IMR-90 (cell line): ENCODE data around the gene PCCB. TPM values are rescaled to one million over a fixed set of nuclear protein-coding genes. Genes with fewer than 3 reads are reported as not detected.

Experiments
- ATAC-seq: fragments of 200-7000 bp; cut with Tn5 transposase; 2 replicates; pipeline ENCODE4 v1.9.1; 2020; ENCODE audit warnings: low read depth, mild to moderate bottlenecking, moderate library complexity
- BruUV-seq: library from RNA; stranded (reverse); fragments of 400-500 nt; replicated peaks from 2 replicates; lab custom pipeline; 2021; lab: Mats Ljungman, UMichigan
- CTCF ChIA-PET: fragments of 300-600 bp; formaldehyde crosslinking; extraction: SDS; loops from one replicate; lab custom pipeline; 2021; ENCODE audit warnings: antibody characterized with exemption; lab: Yijun Ruan, JAX
- POLR2A ChIA-PET: fragments of 300-600 bp; sonication (Branson Sonifier 250); formaldehyde crosslinking; loops from one replicate; lab custom pipeline; 2022; ENCODE audit warnings: antibody characterized with exemption; ENCODE audit not compliant: unreplicated experiment; lab: Charles Lee
- DNase-seq: peaks from one replicate; pipeline ENCODE4 v3.0.0; 2013
- H2AFZ ChIP-seq: replicated peaks from 2 replicates; pipeline ENCODE3; 2013; ENCODE audit warnings: low read length, mild to moderate bottlenecking; ENCODE audit not compliant: poor library complexity
- H2AK5ac ChIP-seq: 2 replicates; pipeline ENCODE4 v1.6.1; 2013; ENCODE audit warnings: low read depth, low read length, inconsistent platforms
- H2AK9ac ChIP-seq: replicated peaks from 2 replicates; pipeline ENCODE3; 2013; ENCODE audit warnings: mild to moderate bottlenecking, low read depth, low read length, moderate library complexity; ENCODE audit not compliant: poor library complexity
- H2BK120ac ChIP-seq: 2 replicates; pipeline ENCODE4 v1.6.1; 2013; ENCODE audit warnings: low read depth, low read length, inconsistent platforms
- H2BK15ac ChIP-seq: 3 replicates; pipeline ENCODE4 v1.6.1; 2013; ENCODE audit warnings: low read depth, low read length, inconsistent platforms
- H2BK20ac ChIP-seq: 2 replicates; pipeline ENCODE4 v1.6.1; 2013; ENCODE audit warnings: low read depth, mild to moderate bottlenecking, inconsistent platforms, low read length, moderate library complexity
- H2BK5ac ChIP-seq: 2 replicates; pipeline ENCODE4 v1.6.1; 2013; ENCODE audit warnings: mild to moderate bottlenecking, low read depth, low read length, inconsistent platforms; ENCODE audit not compliant: poor library complexity, severe bottlenecking
- H3K14ac ChIP-seq: replicated peaks from 2 replicates; pipeline ENCODE4 v1.6.1; 2013; ENCODE audit warnings: low read depth, low read length, inconsistent platforms
- H3K18ac ChIP-seq: 2 replicates; pipeline ENCODE4 v1.6.1; 2013; ENCODE audit warnings: low read depth, low read length, control low read depth
- H3K23ac ChIP-seq: 2 replicates; pipeline ENCODE4 v1.6.1; 2013; ENCODE audit warnings: low read depth, low read length, inconsistent platforms
- H3K27ac ChIP-seq: 2 replicates; pipeline ENCODE4 v1.5.1; 2013; ENCODE audit warnings: mild to moderate bottlenecking, control low read depth, low read length; ENCODE audit not compliant: insufficient read depth
- H3K27me3 ChIP-seq: 2 replicates; pipeline ENCODE4 v1.6.1; 2013; ENCODE audit warnings: low read length; ENCODE audit not compliant: control insufficient read depth, insufficient read depth
- H3K36me3 ChIP-seq: 2 replicates; pipeline ENCODE4 v1.6.1; 2013; ENCODE audit warnings: low read length, mixed read lengths; ENCODE audit not compliant: control insufficient read depth, insufficient read depth
- H3K4ac ChIP-seq: 2 replicates; pipeline ENCODE4 v1.6.1; 2013; ENCODE audit warnings: low read depth, low read length, inconsistent platforms
- H3K4me1 ChIP-seq: 2 replicates; pipeline ENCODE4 v1.6.1; 2013; ENCODE audit warnings: low read length, mixed read lengths; ENCODE audit not compliant: control insufficient read depth, insufficient read depth
- H3K4me2 ChIP-seq: 2 replicates; pipeline ENCODE4 v1.6.1; 2013; ENCODE audit warnings: low read depth, mild to moderate bottlenecking, control low read depth, low read length, moderate library complexity
- H3K4me3 ChIP-seq: 2 replicates; pipeline ENCODE4 v1.5.1; 2013; ENCODE audit warnings: low read depth, mild to moderate bottlenecking, control low read depth, low read length, moderate library complexity; ENCODE audit not compliant: insufficient read depth
- H3K56ac ChIP-seq: 2 replicates; pipeline ENCODE4 v1.6.1; 2013; ENCODE audit warnings: low read length, inconsistent platforms; ENCODE audit not compliant: insufficient read depth; ENCODE audit errors: extremely low read depth
- H3K79me1 ChIP-seq, 2 experiments: 2 replicates each; pipeline ENCODE4 v1.6.1; 2013; ENCODE audit warnings: low read length in 2 of 2, inconsistent platforms in 1 of 2, low read depth in 1 of 2
- H3K9ac ChIP-seq: 2 replicates; pipeline ENCODE4 v1.6.1; 2013; ENCODE audit warnings: low read depth, low read length, control low read depth
- H3K9me1 ChIP-seq: 2 replicates; pipeline ENCODE4 v1.6.1; 2013; ENCODE audit warnings: low read length, inconsistent platforms; ENCODE audit not compliant: insufficient read depth
- H3K9me3 ChIP-seq: 2 replicates; pipeline ENCODE4 v1.6.1; 2013; ENCODE audit warnings: low read length; ENCODE audit not compliant: control insufficient read depth, insufficient read depth
- H4K20me1 ChIP-seq: 2 replicates; pipeline ENCODE4 v1.6.1; 2013; ENCODE audit warnings: low read length, inconsistent platforms; ENCODE audit not compliant: insufficient read depth
- H4K5ac ChIP-seq: 2 replicates; pipeline ENCODE4 v1.6.1; 2013; ENCODE audit warnings: mild to moderate bottlenecking, low read depth, low read length, control low read depth
- H4K8ac ChIP-seq, 2 experiments: 2 replicates each; pipeline ENCODE4 v1.6.1; 2013; ENCODE audit warnings: low read depth in 2 of 2, low read length in 2 of 2, control low read depth in 1 of 2, inconsistent platforms in 1 of 2
- H4K91ac ChIP-seq: 2 replicates; pipeline ENCODE4 v1.6.1; 2013; ENCODE audit warnings: low read depth, low read length, inconsistent platforms; ENCODE audit not compliant: insufficient read depth
- CEBPB ChIP-seq: IDR thresholded peaks from 2 replicates; pipeline ENCODE4 v1.6.1; 2012; ENCODE audit warnings: low read depth, low read length, improper control_type of control experiment
- CHD1 ChIP-seq: IDR thresholded peaks from 2 replicates; pipeline ENCODE4 v1.6.1; 2012; ENCODE audit warnings: low read depth, low read length, improper control_type of control experiment
- FOS ChIP-seq: fragments of 150-350 bp; IDR thresholded peaks from 2 replicates; pipeline ENCODE4 v1.6.1; 2016; ENCODE audit warnings: low read depth, low read length
- MAFK ChIP-seq: IDR thresholded peaks from 2 replicates; pipeline ENCODE4 v1.6.1; 2012; ENCODE audit warnings: low read depth, low read length, improper control_type of control experiment
- MXI1 ChIP-seq: IDR thresholded peaks from 2 replicates; pipeline ENCODE4 v1.6.1; 2012; ENCODE audit warnings: low read depth, mild to moderate bottlenecking, low read length, moderate library complexity, borderline replicate concordance
- NFE2L2 ChIP-seq: fragments of 150-350 bp; IDR thresholded peaks from 2 replicates; pipeline ENCODE4 v1.6.1; 2016; ENCODE audit warnings: low read depth, mild to moderate bottlenecking, low read length
- POLR2A ChIP-seq: IDR thresholded peaks from 2 replicates; pipeline ENCODE4 v1.6.1; 2012; ENCODE audit warnings: mild to moderate bottlenecking, low read depth, low read length
- RCOR1 ChIP-seq: IDR thresholded peaks from 2 replicates; pipeline ENCODE4 v1.6.1; 2012; ENCODE audit warnings: mild to moderate bottlenecking, low read length, improper control_type of control experiment; ENCODE audit not compliant: insufficient replicate concordance
- RFX5 ChIP-seq: IDR thresholded peaks from 2 replicates; pipeline ENCODE4 v1.8.0; 2012; ENCODE audit warnings: low read depth, mild to moderate bottlenecking, low read length, moderate library complexity
- WGBS, 2 experiments: methylation state at CpG; one replicate each; pipeline versions ENCODE4 v1.1.5 to v1.1.7; 2013; ENCODE audit warnings: missing lambda C conversion rate in 2 of 2; ENCODE audit not compliant: insufficient read length in 1 of 2; ENCODE audit errors: extremely low coverage in 2 of 2; 5-methylcytosine and 5-hydroxymethylcytosine counted together
- dilution Hi-C: fragments of 300-500 bp; cut with HindIII; formaldehyde crosslinking; loops from one replicate; pipeline ENCODE4 v1.14.3; 2018; ENCODE audit warnings: low sequenced_read_pairs; ENCODE audit not compliant: unreplicated experiment
- in situ Hi-C: fragments of 300-500 bp; cut with MboI; formaldehyde crosslinking; loops from 3 replicates; pipeline ENCODE4 v1.14.3; 2019; ENCODE audit warnings: low sequenced_read_pairs, inconsistent platforms, mixed read lengths
- intact Hi-C: fragments of 100-400 bp; cut with micrococcal nuclease; formaldehyde crosslinking; loops from 2 replicates; pipeline ENCODE4 v1.10.0; 2022
- polyA plus RNA-seq, 3 experiments: library from polyadenylated mRNA; depleted of rRNA; stranded (reverse); fragments of >200 nt; gene quantifications; 2 replicates each; pipeline ENCODE4 v1.2.3, GENCODE V29; 2012; ENCODE audit warnings: low replicate concordance in 1 of 3
- total RNA-seq: library from RNA; depleted of rRNA; stranded (reverse); fragments of >200 nt; gene quantifications from 2 replicates; pipeline ENCODE4 v1.2.3, GENCODE V29; 2012

The PCCB gene
- total and polyA plus RNA-seq, 2 of the 4 experiments (the other 2 are of a cell fraction) = 40.5 to 76.2 TPM

DNA sequence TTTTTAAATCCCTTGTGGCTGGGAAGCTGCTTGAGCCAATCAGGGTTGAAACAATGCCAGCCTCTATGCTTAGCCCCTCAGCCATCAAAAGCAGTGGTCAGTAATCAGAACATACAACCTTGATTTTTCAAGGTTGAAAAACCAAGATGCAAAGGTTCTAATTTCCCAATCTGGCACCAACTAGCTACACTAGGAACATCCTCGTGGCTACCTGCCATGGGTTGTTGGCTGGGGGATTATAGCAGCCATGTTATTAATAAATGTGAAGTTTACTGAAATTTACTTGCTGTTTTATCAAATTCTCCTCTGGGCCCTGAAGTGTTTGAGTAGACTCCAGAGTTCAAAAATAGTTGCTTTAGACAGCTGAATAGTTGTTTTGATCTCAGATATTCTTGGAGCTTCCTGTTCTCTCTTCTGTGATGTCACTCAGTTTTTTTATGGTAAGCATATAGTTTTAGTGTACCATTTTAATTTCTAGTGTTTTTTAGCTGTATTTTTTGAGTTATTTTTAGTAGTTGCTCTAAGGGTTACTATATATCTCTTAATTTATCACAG lies 31.9 kb downstream of the PCCB start:
- in situ Hi-C loops (no loop called here), dilution Hi-C loops (no loop called here), intact Hi-C loops (no loop called here)
- CTCF ChIA-PET = no interaction called here
- Histone ChIP-seq H3K27ac (no peak overlapping the region), H3K36me3 (peaks cover 5% of the 10 kb centered on the region), H3K14ac (no peak overlapping the region), H2AK5ac (no peak overlapping the region), H4K8ac (no peak overlapping the region), H2AFZ (no peak overlapping the region), H3K9ac (no peak overlapping the region), H3K4me3 (no peak overlapping the region), H4K5ac (no peak overlapping the region), H3K9me1 (peaks cover 2% of the 10 kb centered on the region; the same call in 1 of the 2 replicates), H3K4ac (0 out of 2 replicates have a peak overlapping the region, but pooled peaks have one; percentile 17), H3K56ac (no peak overlapping the region), H2BK120ac (no peak overlapping the region), H3K18ac (no peak overlapping the region), H2AK9ac (no peak overlapping the region), H3K4me2 (no peak overlapping the region), H3K4me1 (peaks cover 9% of the 10 kb centered on the region), H4K20me1 (no peaks in the 10 kb centered on the region), H3K23ac (no peak overlapping the region), H3K27me3 (no peaks in the 10 kb centered on the region), H4K91ac (no peak overlapping the region), H2BK15ac (no peak overlapping the region), H2BK5ac (no peak overlapping the region), H3K9me3 (peaks cover 10% of the 10 kb centered on the region), H2BK20ac (no peak overlapping the region), H3K79me1 (peaks cover 3 to 14% of the 10 kb centered on the region in 2 experiments; a peak in 2 of 4 replicates)
- no CpG with 5 or more reads among the region's 1 CpG for WGBS, 2 experiments
- POLR2A ChIA-PET = no interaction called here
- TF ChIP-seq MXI1 (no peak), MAFK (no peak), RFX5 (no peak), NFE2L2 (no peak), RCOR1 (no peak), FOS (no peak), CEBPB (no peak), CHD1 (no peak), POLR2A (no peak)
- DNase-seq = no peak
- no TSS peak for BruUV-seq
- no peak for ATAC-seq
